GM12875 (cell line): Measurements from ENCODE around the gene ARID3B.

ENCODE experiments used
- H3K4me3 ChIP-seq: one replicate; pipeline ENCODE4 v1.5.1; 2011; ENCODE audit warnings: low read depth, low read length, control low read depth
- TF ChIP-seq, protein P1 (sequence below): IDR thresholded peaks from 2 replicates; pipeline ENCODE4 v1.5.1; 2011; ENCODE audit warnings: low read depth, mild to moderate bottlenecking, control low read depth, inconsistent platforms, low read length, moderate library complexity, borderline replicate concordance; ENCODE audit not compliant: insufficient read depth

ARID3B gene

DNA sequence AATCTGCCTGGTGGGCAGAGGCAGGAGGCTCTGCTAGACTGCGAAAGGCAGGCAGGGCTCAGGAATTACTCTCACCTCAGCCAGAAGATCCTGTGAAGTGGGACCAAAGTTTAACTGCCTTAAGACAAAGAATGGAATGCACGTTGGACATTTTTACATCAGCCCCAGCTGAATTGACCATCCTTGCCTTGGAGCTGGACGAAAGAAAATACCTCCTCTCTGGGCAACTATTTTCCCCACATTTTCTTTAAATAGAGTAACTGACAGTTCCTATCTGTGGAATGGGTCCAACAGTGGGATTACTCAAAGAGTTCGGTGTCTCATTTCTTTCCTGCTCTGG is 28.7 kb downstream of the ARID3B start:
- TF ChIP-seq, protein P1, sequence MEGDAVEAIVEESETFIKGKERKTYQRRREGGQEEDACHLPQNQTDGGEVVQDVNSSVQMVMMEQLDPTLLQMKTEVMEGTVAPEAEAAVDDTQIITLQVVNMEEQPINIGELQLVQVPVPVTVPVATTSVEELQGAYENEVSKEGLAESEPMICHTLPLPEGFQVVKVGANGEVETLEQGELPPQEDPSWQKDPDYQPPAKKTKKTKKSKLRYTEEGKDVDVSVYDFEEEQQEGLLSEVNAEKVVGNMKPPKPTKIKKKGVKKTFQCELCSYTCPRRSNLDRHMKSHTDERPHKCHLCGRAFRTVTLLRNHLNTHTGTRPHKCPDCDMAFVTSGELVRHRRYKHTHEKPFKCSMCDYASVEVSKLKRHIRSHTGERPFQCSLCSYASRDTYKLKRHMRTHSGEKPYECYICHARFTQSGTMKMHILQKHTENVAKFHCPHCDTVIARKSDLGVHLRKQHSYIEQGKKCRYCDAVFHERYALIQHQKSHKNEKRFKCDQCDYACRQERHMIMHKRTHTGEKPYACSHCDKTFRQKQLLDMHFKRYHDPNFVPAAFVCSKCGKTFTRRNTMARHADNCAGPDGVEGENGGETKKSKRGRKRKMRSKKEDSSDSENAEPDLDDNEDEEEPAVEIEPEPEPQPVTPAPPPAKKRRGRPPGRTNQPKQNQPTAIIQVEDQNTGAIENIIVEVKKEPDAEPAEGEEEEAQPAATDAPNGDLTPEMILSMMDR, result no peak
- H3K4me3 ChIP-seq, result no peak overlapping the region

DNA sequence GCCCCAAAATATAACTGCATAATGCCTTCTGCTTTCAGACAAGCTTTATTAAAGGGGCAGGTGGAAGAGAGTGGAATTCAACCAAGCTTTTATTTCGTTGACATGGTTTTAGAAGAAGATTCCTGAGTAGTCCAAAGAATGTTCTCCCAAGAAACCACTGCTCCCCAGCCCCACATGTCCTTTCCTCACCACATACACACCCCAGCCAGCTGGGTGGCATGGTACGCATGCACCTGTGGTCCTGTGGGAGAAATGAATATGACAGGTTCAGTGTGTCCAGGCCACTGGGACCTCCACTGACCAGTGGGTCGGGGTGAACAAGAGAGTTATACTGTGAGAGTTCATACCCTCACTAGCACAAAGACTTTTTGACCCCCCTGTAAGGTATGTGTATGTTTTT is 30.2 kb downstream of the ARID3B start:
- TF ChIP-seq, protein P1, result no peak
- no peak overlapping the region for H3K4me3 ChIP-seq

DNA sequence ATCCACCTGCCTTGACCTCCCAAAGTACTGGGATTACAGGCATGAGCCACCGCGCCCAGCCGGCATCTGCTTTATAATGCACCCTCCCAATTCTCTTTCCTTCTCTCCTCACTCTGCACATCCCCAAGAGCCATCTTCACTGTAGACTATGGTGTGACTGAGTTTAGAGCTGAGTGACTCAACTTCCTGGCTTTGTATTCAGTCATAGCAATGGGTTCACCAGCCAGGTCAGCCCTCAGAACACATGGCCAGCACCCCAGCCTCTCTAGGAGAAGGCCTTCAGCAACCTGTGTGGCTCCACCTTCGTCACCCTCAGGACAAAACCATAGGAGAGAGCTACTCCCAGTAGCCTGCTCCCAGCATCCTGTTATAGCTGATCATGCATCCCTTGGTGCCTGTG is 33.0 kb downstream of the ARID3B start:
- H3K4me3 ChIP-seq, result no peak overlapping the region
- TF ChIP-seq, protein P1, result no peak

DNA sequence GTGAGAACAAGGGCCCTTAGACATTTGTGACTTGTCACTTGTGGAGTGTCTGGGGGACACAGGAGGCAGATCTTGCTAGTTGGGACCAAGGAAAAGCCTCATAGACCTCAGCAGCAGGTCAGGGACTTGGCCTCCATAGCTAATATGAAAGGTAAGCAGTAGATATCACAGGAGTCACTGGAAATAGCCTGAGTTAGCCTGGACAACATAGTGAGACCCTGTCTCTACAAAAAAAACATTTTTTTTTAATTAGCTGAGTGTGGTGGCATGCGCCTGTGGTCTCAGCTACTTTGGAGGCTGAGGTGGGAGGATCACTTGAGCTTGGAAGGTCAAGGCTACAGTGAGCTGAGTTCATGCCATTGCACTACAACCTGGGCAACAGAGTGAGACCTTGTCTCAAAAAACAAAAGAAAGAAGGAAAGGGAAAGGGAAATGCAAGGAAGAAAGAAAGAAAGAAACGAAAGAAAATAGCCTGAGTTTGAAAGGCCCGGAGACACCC is 37.5 kb downstream of the ARID3B start:
- TF ChIP-seq, protein P1, result no peak
- no peak overlapping the region for H3K4me3 ChIP-seq

DNA sequence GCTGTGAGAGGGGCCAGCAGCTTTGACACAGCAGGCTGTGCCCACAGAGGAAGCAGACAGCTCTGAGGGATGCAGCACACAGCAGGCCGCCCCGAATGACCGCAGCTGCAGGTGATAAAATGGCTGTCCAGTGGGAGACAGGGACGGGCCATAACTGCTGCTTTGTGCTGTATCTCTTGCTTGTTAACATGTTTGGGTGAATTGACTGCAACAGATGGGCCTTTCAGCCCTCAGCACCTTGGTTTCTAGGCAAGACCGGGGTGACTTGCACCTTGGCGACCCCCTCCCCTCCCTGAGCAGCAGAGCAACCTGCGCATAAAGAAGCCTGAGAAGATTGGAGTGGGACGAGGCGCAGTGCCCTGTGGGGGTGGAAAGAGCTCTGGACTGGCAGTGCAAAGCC is 38.0 kb downstream of the ARID3B start:
- TF ChIP-seq, protein P1, result no peak

DNA sequence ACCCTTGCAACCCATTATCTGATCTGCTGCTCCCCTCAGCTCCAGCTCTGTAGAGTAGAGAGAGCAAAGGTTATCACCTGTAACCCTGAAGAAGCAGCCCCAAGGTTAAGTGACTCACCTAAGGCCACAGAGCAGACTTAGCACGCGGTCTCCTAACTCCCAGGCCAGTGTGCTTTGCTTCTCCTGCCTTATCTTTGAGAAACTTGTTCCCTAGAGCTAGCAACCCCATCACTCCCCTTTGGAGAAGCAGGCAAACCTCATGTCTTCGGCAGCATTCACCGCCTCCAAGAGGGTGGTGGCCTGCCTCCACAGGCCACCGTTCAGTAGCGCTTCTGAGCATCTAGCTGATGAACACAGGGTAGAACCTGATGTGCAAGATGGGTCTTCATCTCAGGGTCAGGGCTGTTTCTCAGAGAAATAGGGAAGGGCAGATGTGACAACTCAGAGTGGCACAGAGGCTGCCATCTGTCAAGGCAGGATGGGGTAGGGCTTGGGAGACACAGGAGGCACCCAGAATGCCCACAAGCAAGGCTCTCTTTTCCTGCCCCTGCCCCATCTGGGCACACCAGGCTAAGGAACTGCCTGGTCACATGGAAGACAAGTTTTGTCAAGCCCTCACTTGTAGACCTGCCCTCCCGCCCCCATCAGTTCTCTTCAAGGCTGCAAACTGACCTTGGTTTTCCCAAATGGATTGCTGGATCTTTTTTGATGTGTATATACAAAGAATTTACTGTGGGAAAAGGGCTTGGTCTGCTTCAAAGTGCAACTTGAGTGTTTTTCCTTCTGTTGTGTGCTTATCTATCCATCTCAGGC is 39.7 kb downstream of the ARID3B start:
- TF ChIP-seq, protein P1, result no peak
- H3K4me3 ChIP-seq, result no peak overlapping the region

More for the DNA sequence above, 38.0 kb downstream of the ARID3B start:
- H3K4me3 ChIP-seq, result no peak overlapping the region

DNA sequence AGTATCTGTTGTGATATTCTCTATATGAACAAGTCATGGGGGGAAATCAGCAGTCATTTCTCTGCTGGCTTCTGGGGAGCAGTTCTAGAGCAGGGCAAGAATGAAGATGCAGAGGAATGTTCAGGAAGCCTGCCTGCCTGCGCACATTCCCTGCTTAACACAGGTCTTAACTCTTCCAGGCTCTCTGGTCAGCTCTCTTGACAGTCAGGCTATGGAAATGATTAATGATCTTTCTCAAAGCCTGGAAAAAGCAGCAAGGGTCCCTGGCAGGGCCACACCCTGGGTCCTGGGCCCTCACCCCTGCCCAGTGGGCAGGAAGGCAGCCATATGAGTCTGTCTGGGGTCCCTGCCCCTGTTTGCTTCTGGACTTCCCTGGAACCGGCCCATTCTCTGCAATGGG is 43.2 kb downstream of the ARID3B start:
- TF ChIP-seq, protein P1, result no peak
- no peak overlapping the region for H3K4me3 ChIP-seq
